Neuron (in vitro differentiated cells): ENCODE results near the gene COL17A1.
A peak's percentile ranks its signal among the peaks of the same experiment; 100 is the strongest.

ENCODE experiments used
- H2AFZ ChIP-seq: one replicate; pipeline ENCODE4 v1.6.1; 2013; ENCODE audit warnings: low read depth, mild to moderate bottlenecking, inconsistent platforms, low read length, moderate library complexity
- H3K27me3 ChIP-seq: one replicate; pipeline ENCODE4 v1.6.1; 2013; ENCODE audit warnings: low read length; ENCODE audit not compliant: insufficient read depth
- H3K36me3 ChIP-seq: one replicate; pipeline ENCODE4 v1.6.1; 2013; ENCODE audit warnings: low read length; ENCODE audit not compliant: insufficient read depth
- H3K4me1 ChIP-seq: one replicate; pipeline ENCODE4 v1.6.1; 2013; ENCODE audit warnings: low read length; ENCODE audit not compliant: insufficient read depth
- H3K4me3 ChIP-seq: 2 replicates; pipeline ENCODE4 v1.5.1; 2013; ENCODE audit warnings: mild to moderate bottlenecking, low read length, moderate library complexity
- H3K9me3 ChIP-seq: one replicate; pipeline ENCODE4 v1.6.1; 2013; ENCODE audit warnings: low read length

The COL17A1 gene

GRCh38 chr10:104085801-104086400 lies at the start of gene COL17A1:
COL17A1 (minus strand) TSS chr10:104085880; CDS start chr10:104080673, 5,207 bp downstream.
- no peak within 1 kb of the TSS for H3K4me3 ChIP-seq
- H2AFZ ChIP-seq: no peak within 1 kb of the TSS
- no peaks in the 10 kb centered on the region for H3K36me3 ChIP-seq
- no peaks in the 10 kb centered on the region for H3K9me3 ChIP-seq
- H3K27me3 ChIP-seq: no peaks in the 10 kb centered on the region
- peaks cover 16% of the 10 kb centered on the region for H3K4me1 ChIP-seq

- Histone ChIP-seq H2AFZ (no peak overlapping the region), H3K9me3 (no peaks in the 10 kb centered on the region), H3K4me1 (no peaks in the 10 kb centered on the region), H3K36me3 (peaks cover 5% of the 10 kb centered on the region), H3K4me3 (no peak overlapping the region), H3K27me3 (no peaks in the 10 kb centered on the region)
Observed at GRCh38 chr10:104130041-104130440, 44.4 kb upstream of the COL17A1 start.

GRCh38 chr10:104128214-104128613 lies 42.5 kb upstream of the COL17A1 start:
- Histone ChIP-seq H2AFZ (no peak overlapping the region), H3K36me3 (peaks cover 5% of the 10 kb centered on the region), H3K4me3 (no peak overlapping the region), H3K4me1 (peaks cover 2% of the 10 kb centered on the region), H3K27me3 (no peaks in the 10 kb centered on the region), H3K9me3 (no peaks in the 10 kb centered on the region)

GRCh38 chr10:104127411-104127810 lies 41.7 kb upstream of the COL17A1 start:
- H2AFZ ChIP-seq: no peak overlapping the region
- no peaks in the 10 kb centered on the region for H3K9me3 ChIP-seq
- no peaks in the 10 kb centered on the region for H3K27me3 ChIP-seq
- H3K36me3 ChIP-seq: peaks cover 5% of the 10 kb centered on the region
- H3K4me3 ChIP-seq: no peak overlapping the region
- peaks cover 8% of the 10 kb centered on the region for H3K4me1 ChIP-seq

GRCh38 chr10:104123397-104123796 lies 37.7 kb upstream of the COL17A1 start:
- H3K27me3 ChIP-seq: no peaks in the 10 kb centered on the region
- peaks cover 5% of the 10 kb centered on the region for H3K36me3 ChIP-seq
- H3K4me3 ChIP-seq: peak overlapping the region; percentile 100
- no peak overlapping the region for H2AFZ ChIP-seq
- H3K4me1 ChIP-seq: peaks cover 23% of the 10 kb centered on the region
- no peaks in the 10 kb centered on the region for H3K9me3 ChIP-seq

GRCh38 chr10:104122225-104123107 lies 36.8 kb upstream of the COL17A1 start:
- no peaks in the 10 kb centered on the region for H3K27me3 ChIP-seq
- peaks cover 23% of the 10 kb centered on the region for H3K4me1 ChIP-seq

GRCh38 chr10:104121485-104122224 lies 36.0 kb upstream of the COL17A1 start, which contains the start of gene SFR1:
SFR1 (plus strand) TSS chr10:104122171; CDS start chr10:104122184, 13 bp downstream.
- no peaks in the 10 kb centered on the region for H3K27me3 ChIP-seq
- no peaks in the 10 kb centered on the region for H3K9me3 ChIP-seq
- H3K4me3 ChIP-seq: peak within 1 kb of the TSS; percentile 100
- peak within 1 kb of the TSS; percentile 99 for H2AFZ ChIP-seq
- H3K36me3 ChIP-seq: peaks cover 5% of the 10 kb centered on the region
- peaks cover 23% of the 10 kb centered on the region for H3K4me1 ChIP-seq

More at GRCh38 chr10:104122225-104123107, 36.8 kb upstream of the COL17A1 start:
- Histone ChIP-seq H3K36me3 (peaks cover 5% of the 10 kb centered on the region), H3K9me3 (no peaks in the 10 kb centered on the region), H3K4me3 (peak overlapping the region; percentile 100), H2AFZ (peak overlapping the region; percentile 98)

GRCh38 chr10:104120903-104121484 lies 35.3 kb upstream of the COL17A1 start:
- H3K4me1 ChIP-seq: peaks cover 23% of the 10 kb centered on the region
- H3K4me3 ChIP-seq: peak overlapping the region; percentile 79
- H3K27me3 ChIP-seq: no peaks in the 10 kb centered on the region
- no peaks in the 10 kb centered on the region for H3K9me3 ChIP-seq
- H2AFZ ChIP-seq: peak overlapping the region; percentile 99
- H3K36me3 ChIP-seq: peaks cover 5% of the 10 kb centered on the region

- Histone ChIP-seq H3K4me1 (peaks cover 23% of the 10 kb centered on the region), H3K36me3 (peaks cover 4% of the 10 kb centered on the region), H3K27me3 (no peaks in the 10 kb centered on the region), H3K4me3 (peak overlapping the region; percentile 79), H2AFZ (peak overlapping the region; percentile 99), H3K9me3 (no peaks in the 10 kb centered on the region)
Observed at GRCh38 chr10:104120512-104120902, 34.8 kb upstream of the COL17A1 start.

- H3K27me3 ChIP-seq: no peaks in the 10 kb centered on the region
- H3K9me3 ChIP-seq: no peaks in the 10 kb centered on the region
- no peak overlapping the region for H3K4me3 ChIP-seq
- peaks cover 23% of the 10 kb centered on the region for H3K4me1 ChIP-seq
- H2AFZ ChIP-seq: peak overlapping the region; percentile 99
- no peaks in the 10 kb centered on the region for H3K36me3 ChIP-seq
Observed at GRCh38 chr10:104119996-104120395, 34.3 kb upstream of the COL17A1 start.

GRCh38 chr10:104117839-104118323 lies 32.2 kb upstream of the COL17A1 start:
- Histone ChIP-seq H2AFZ (no peak overlapping the region), H3K9me3 (no peaks in the 10 kb centered on the region), H3K27me3 (no peaks in the 10 kb centered on the region), H3K4me1 (peaks cover 18% of the 10 kb centered on the region), H3K36me3 (no peaks in the 10 kb centered on the region), H3K4me3 (no peak overlapping the region)

- H2AFZ ChIP-seq: no peak overlapping the region
- no peak overlapping the region for H3K4me3 ChIP-seq
- no peaks in the 10 kb centered on the region for H3K36me3 ChIP-seq
- H3K27me3 ChIP-seq: no peaks in the 10 kb centered on the region
- H3K9me3 ChIP-seq: peaks cover 1% of the 10 kb centered on the region
- H3K4me1 ChIP-seq: no peaks in the 10 kb centered on the region
Observed at GRCh38 chr10:104113376-104113956, 27.8 kb upstream of the COL17A1 start.
